GM12878 (cell line): Measurements from ENCODE around the gene CALD1. TPM values are rescaled to one million over a fixed set of nuclear protein-coding genes. Genes with fewer than 3 reads are reported as not detected.

Experiments used
- ATAC-seq: fragments of 200-7000 bp; cut with Tn5 transposase; 3 replicates; pipeline ENCODE4 v1.9.1; 2020; ENCODE audit warnings: mild to moderate bottlenecking, moderate library complexity
- BruUV-seq: library from RNA; stranded (reverse); fragments of 400-500 nt; replicated peaks from 2 replicates; lab custom pipeline; 2021; lab: Mats Ljungman, UMichigan
- CTCF ChIA-PET: fragments of 300-600 bp; sonication (Branson Sonifier 250); formaldehyde crosslinking; extraction: SDS; loops from one replicate; lab custom pipeline; 2021; ENCODE audit warnings: inconsistent platforms; lab: Yijun Ruan, JAX
- POLR2A ChIA-PET: fragments of 350-600 bp; formaldehyde crosslinking; extraction: SDS; loops from one replicate; lab custom pipeline; 2021; ENCODE audit warnings: inconsistent platforms; lab: Charles Lee
- RAD21 ChIA-PET: fragments of 300-600 bp; sonication (Branson Sonifier 250); formaldehyde crosslinking; loops from one replicate; lab custom pipeline; 2023; ENCODE audit warnings: antibody characterized with exemption; ENCODE audit not compliant: unreplicated experiment; lab: Charles Lee
- SMC1A ChIA-PET: fragments of 300-600 bp; sonication (Branson Sonifier 250); formaldehyde crosslinking; loops from one replicate; lab custom pipeline; 2023; ENCODE audit not compliant: unreplicated experiment, uncharacterized antibody; lab: Charles Lee
- DNase-seq: peaks from one replicate; pipeline ENCODE4 v3.0.0-alpha.2; 2011; ENCODE audit warnings: low read depth, low spot score
- FAIRE-seq: peaks from 3 replicates; lab custom pipeline; 2011; peaks lifted over from hg19 to GRCh38; lab: Jason Lieb, UNC
- H2AFZ ChIP-seq: 2 replicates; pipeline ENCODE4 v1.6.0; 2011; ENCODE audit warnings: low read depth, low read length, control low read depth; ENCODE audit not compliant: control insufficient read depth
- H3K27ac ChIP-seq: 2 replicates; pipeline ENCODE4 v1.5.1; 2011; ENCODE audit warnings: control low read depth; ENCODE audit not compliant: control insufficient read depth, insufficient read depth
- H3K27me3 ChIP-seq, 2 experiments: replicated peaks in 1 of 2; 2 replicates each; pipeline versions ENCODE4 v1.6.0 to v1.6.1; 2011; ENCODE audit warnings: low read length in 1 of 2; ENCODE audit not compliant: control insufficient read depth in 2 of 2, insufficient read depth in 2 of 2
- H3K36me3 ChIP-seq, 2 experiments: 2 replicates each; pipeline ENCODE4 v1.5.1; 2011; ENCODE audit warnings: low read length in 1 of 2; ENCODE audit not compliant: control insufficient read depth in 2 of 2, insufficient read depth in 2 of 2
- H3K4me1 ChIP-seq: 2 replicates; pipeline ENCODE4 v1.6.1; 2011; ENCODE audit warnings: mild to moderate bottlenecking, low read length, moderate library complexity, mixed read lengths; ENCODE audit not compliant: control insufficient read depth, insufficient read depth
- H3K4me2 ChIP-seq: 2 replicates; pipeline ENCODE4 v1.6.0; 2011; ENCODE audit warnings: control low read depth; ENCODE audit not compliant: control insufficient read depth, insufficient read depth
- H3K4me3 ChIP-seq: fragments of 200-600 bp; sonication (generic); 2 replicates; pipeline ENCODE4 v1.5.1; 2016
- H3K79me2 ChIP-seq: 2 replicates; pipeline ENCODE4 v1.6.0; 2011; ENCODE audit warnings: low read length; ENCODE audit not compliant: control insufficient read depth, insufficient read depth
- H3K9ac ChIP-seq: 2 replicates; pipeline ENCODE4 v1.8.0; 2011; ENCODE audit warnings: low read length, control low read depth, mixed read lengths; ENCODE audit not compliant: control insufficient read depth, insufficient read depth
- H3K9me3 ChIP-seq: replicated peaks from 3 replicates; pipeline ENCODE4 v1.5.1; 2011; ENCODE audit warnings: mild to moderate bottlenecking, low read length; ENCODE audit not compliant: control insufficient read depth, insufficient read depth
- H4K20me1 ChIP-seq: 2 replicates; pipeline ENCODE4 v1.6.0; 2011; ENCODE audit not compliant: control insufficient read depth, insufficient read depth
- ATF7 ChIP-seq: fragments of 450-650 bp; IDR thresholded peaks from 2 replicates; pipeline ENCODE4 v1.6.1; 2016; ENCODE audit warnings: low read depth, mild to moderate bottlenecking
- CEBPB ChIP-seq, 2 experiments: fragments of 150-350 bp in 1 of 2; IDR thresholded peaks; 2 replicates each; pipeline ENCODE4 v1.6.1; 2012 to 2014; ENCODE audit warnings: low read depth in 2 of 2, low read length in 2 of 2, borderline replicate concordance in 1 of 2, inconsistent platforms in 1 of 2
- IKZF2 ChIP-seq, 2 experiments: fragments of 450-650 bp; IDR thresholded peaks; 2 replicates each; pipeline ENCODE4 v1.6.1; 2017; ENCODE audit warnings: mild to moderate bottlenecking in 2 of 2, moderate library complexity in 2 of 2
- POU2F2 ChIP-seq: IDR thresholded peaks from 3 replicates; pipeline ENCODE4 v1.6.1; 2011; ENCODE audit warnings: low read depth, mild to moderate bottlenecking, low read length, borderline replicate concordance
- ZNF274 ChIP-seq: IDR thresholded peaks from one replicate; pipeline ENCODE4 v1.8.0; 2011; ENCODE audit not compliant: insufficient read length, insufficient read depth
- WGBS: methylation state at CpG from one replicate; pipeline ENCODE4 v1.1.6; 2016; ENCODE audit warnings: low lambda C conversion rate; ENCODE audit not compliant: insufficient replicate concordance, insufficient coverage; ENCODE audit errors: missing lambda C conversion rate; 5-methylcytosine and 5-hydroxymethylcytosine counted together
- in situ Hi-C: fragments of 300-500 bp; cut with MboI; formaldehyde crosslinking; loops from 9 replicates; pipeline ENCODE4 v1.14.3; 2018; ENCODE audit warnings: mixed read lengths
- intact Hi-C: fragments of 100-400 bp; cut with micrococcal nuclease; formaldehyde crosslinking; loops from one replicate; pipeline ENCODE4 v1.14.2; 2022; ENCODE audit not compliant: unreplicated experiment
- polyA plus RNA-seq, 11 experiments: library from polyadenylated mRNA; depleted of rRNA in 4 of 11; unstranded in 6 of 11; stranded (reverse) in 5 of 11; fragments of >200 nt; fragmentation: Nextera tagmentation in 4 of 11; fragmentation: Illumina TruSeq in 1 of 11; extraction: Ambion mirVana in 4 of 11; extraction: Trizol in 1 of 11; gene quantifications; 1 replicate in 1 of 11; 2 replicates in 10 of 11; pipeline versions ENCODE4 v1.2.1 to v1.2.3, GENCODE V29; 2011 to 2016; ENCODE audit warnings: inconsistent platforms in 2 of 11, missing spikeins in 2 of 11, low read depth in 1 of 11
- total RNA-seq, 4 experiments: library from RNA; depleted of rRNA in 3 of 4; stranded (reverse); fragments of >200 nt in 3 of 4; fragmentation: Illumina TruSeq in 1 of 4; extraction: Trizol in 1 of 4; gene quantifications; 2 replicates each; pipeline versions ENCODE4 v1.2.1 to v1.2.3, GENCODE V29; 2013 to 2021
- TF ChIP-seq, protein P1 (sequence below): fragments of 450-650 bp; IDR thresholded peaks from 2 replicates; pipeline ENCODE4 v1.6.1; 2016; ENCODE audit warnings: mild to moderate bottlenecking, moderate library complexity, borderline replicate concordance
- TF ChIP-seq, protein P2 (sequence below): IDR thresholded peaks from 2 replicates; pipeline ENCODE4 v1.6.1; 2012; ENCODE audit warnings: low read depth, low read length, improper control_type of control experiment

CALD1 gene
- total and polyA plus RNA-seq, 10 of the 15 experiments (the other 5 are each of a cell fraction or from before 2014, with no cell fraction given) = 0.03 to 1.3 (median 0.22) TPM

DNA sequence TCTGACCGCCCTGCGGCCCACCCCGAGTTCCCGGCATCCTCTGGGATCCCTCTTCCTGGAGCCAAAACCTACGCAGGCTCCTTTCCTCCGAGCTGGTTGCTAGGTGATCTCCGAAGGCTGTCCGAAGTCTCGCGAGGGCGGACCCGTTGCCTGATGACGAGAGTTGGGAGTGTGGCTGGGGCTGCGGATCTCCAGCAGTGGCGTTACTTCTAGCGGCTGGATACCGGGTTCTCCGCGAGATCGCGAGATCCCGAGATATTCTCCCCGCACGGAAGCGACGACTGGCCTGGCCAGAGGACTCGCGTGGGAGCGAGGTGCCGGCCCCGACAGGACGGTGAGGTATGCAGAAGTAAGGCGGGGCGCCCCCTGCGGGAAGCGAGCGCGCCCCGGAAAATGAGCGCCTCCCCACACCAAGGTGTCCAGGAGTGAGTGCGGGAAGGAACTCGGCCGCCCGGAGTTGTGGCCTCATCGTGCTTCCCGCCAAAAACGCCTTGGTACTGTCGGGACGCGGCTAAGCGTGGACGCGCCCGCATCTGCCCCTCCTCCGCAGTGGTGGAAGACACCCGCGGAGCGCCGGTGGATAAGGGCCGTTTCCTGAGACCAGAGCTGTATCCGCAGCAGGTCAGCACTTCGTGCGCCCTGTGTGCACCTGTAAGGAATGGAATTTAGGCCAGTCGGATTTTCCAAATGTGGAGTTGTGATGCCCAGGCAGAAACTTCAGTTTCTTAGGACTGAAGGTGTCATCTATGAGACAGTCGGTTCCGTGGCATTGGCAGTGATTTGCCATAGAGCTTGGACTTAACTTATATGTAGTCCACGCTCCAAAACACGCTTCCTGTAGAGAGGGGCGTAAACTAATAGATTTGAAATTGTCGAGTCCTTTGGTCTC lies 207.2 kb downstream of the CALD1 start, which contains the start of gene AGBL3 (continued):
- TF ChIP-seq, protein P1, sequence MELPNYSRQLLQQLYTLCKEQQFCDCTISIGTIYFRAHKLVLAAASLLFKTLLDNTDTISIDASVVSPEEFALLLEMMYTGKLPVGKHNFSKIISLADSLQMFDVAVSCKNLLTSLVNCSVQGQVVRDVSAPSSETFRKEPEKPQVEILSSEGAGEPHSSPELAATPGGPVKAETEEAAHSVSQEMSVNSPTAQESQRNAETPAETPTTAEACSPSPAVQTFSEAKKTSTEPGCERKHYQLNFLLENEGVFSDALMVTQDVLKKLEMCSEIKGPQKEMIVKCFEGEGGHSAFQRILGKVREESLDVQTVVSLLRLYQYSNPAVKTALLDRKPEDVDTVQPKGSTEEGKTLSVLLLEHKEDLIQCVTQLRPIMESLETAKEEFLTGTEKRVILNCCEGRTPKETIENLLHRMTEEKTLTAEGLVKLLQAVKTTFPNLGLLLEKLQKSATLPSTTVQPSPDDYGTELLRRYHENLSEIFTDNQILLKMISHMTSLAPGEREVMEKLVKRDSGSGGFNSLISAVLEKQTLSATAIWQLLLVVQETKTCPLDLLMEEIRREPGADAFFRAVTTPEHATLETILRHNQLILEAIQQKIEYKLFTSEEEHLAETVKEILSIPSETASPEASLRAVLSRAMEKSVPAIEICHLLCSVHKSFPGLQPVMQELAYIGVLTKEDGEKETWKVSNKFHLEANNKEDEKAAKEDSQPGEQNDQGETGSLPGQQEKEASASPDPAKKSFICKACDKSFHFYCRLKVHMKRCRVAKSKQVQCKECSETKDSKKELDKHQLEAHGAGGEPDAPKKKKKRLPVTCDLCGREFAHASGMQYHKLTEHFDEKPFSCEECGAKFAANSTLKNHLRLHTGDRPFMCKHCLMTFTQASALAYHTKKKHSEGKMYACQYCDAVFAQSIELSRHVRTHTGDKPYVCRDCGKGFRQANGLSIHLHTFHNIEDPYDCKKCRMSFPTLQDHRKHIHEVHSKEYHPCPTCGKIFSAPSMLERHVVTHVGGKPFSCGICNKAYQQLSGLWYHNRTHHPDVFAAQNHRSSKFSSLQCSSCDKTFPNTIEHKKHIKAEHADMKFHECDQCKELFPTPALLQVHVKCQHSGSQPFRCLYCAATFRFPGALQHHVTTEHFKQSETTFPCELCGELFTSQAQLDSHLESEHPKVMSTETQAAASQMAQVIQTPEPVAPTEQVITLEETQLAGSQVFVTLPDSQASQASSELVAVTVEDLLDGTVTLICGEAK = no peak
- no peak for TF ChIP-seq CEBPB (IDR thresholded peaks at IDR 0.05; ENCODE audit: borderline replicate concordance in 1 of 2, low read depth in 2 of 2, low read length in 2 of 2)
- TF ChIP-seq ZNF274 = no peak
- peak; percentile 82 to 84 for TF ChIP-seq IKZF2 (IDR thresholded peaks at IDR 0.05)

DNA sequence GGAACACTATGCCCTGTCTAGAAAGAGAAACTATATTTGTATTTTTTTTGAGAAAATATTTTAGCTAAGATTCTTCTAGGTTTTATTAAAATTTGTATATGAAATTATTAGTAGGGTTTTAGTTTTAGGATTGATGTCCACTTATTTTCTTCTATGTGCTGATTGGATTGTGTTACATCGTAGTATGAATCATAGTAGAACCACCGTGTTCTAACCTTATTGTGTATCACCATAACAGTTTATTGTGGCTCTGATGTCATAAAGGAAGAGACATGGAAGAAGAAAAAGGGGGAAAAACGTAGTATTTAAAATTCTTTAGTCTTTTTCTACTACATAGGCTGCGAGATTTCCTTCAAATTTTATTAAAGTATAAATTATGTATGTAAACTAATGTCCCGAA lies 208.7 kb downstream of the CALD1 start:
- peak overlapping the region; percentile 45 for H3K4me3 ChIP-seq
- TF ChIP-seq, protein P2, sequence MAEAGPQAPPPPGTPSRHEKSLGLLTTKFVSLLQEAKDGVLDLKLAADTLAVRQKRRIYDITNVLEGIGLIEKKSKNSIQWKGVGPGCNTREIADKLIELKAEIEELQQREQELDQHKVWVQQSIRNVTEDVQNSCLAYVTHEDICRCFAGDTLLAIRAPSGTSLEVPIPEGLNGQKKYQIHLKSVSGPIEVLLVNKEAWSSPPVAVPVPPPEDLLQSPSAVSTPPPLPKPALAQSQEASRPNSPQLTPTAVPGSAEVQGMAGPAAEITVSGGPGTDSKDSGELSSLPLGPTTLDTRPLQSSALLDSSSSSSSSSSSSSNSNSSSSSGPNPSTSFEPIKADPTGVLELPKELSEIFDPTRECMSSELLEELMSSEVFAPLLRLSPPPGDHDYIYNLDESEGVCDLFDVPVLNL = no peak
- TF ChIP-seq POU2F2 (no peak), ATF7 (peak; percentile 26; the same call in 1 of the 2 replicates)
- H3K4me2 ChIP-seq = no peak overlapping the region
- H3K9me3 ChIP-seq = no peaks in the 10 kb centered on the region
- DNase-seq (no peak), FAIRE-seq (no peak), ATAC-seq (no peak)
- peaks cover 22% of the 10 kb centered on the region for H3K4me1 ChIP-seq
- in situ Hi-C loops = loop anchor here (25.0 kb wide), 1 partner anchor 974 kb away; no protein-coding TSS in a partner anchor
- intact Hi-C loops = no loop called here
- H3K79me2 ChIP-seq = peaks cover 59% of the 10 kb centered on the region
- SMC1A ChIA-PET = interaction anchor here (1.0 to 15.4 kb wide), 15 partner anchors 9 to 353 kb away, joined by 3 to 293 read pairs (median 6); partner anchors contain the start of genes CYREN and TMEM140
- no TSS peak for BruUV-seq
- H3K36me3 ChIP-seq = no peaks in the 10 kb centered on the region
- H2AFZ ChIP-seq = no peak overlapping the region
- CTCF ChIA-PET = interaction anchor here (1.2 to 12.7 kb wide), 10 partner anchors 8 to 222 kb away, joined by 3 to 157 read pairs (median 10); partner anchors contain the start of genes CYREN, TMEM140 and WDR91
- H3K27ac ChIP-seq = peak overlapping the region; percentile 97; the same call in 1 of the 2 replicates
- H4K20me1 ChIP-seq = no peaks in the 10 kb centered on the region
- H3K9ac ChIP-seq = peak overlapping the region; percentile 99
- POLR2A ChIA-PET = interaction anchor here (0.6 to 8.3 kb wide), 10 partner anchors 161 to 448 kb away, joined by 3 to 121 read pairs (median 10); partner anchors contain the start of genes CYREN, TMEM140 and WDR91
- RAD21 ChIA-PET = interaction anchor here (0.7 to 9.0 kb wide), 14 partner anchors 8 to 352 kb away, joined by 3 to 154 read pairs (median 14); partner anchors contain the start of genes CYREN, TMEM140 and WDR91
- no peaks in the 10 kb centered on the region for H3K27me3 ChIP-seq
- 91% methylated on average over 5 of the region's 5 CpGs for WGBS
